Measurements from ENCODE around the gene DNASE1L1. TPM values are rescaled to one million over a fixed set of nuclear protein-coding genes. Genes with fewer than 3 reads are reported as not detected.

The DNASE1L1 gene
- total RNA-seq, 1 experiment from 2014 or later: 17.6 TPM

- no peak overlapping the region for H3K27ac ChIP-seq (ENCODE audit: low read length)
- no peaks in the 10 kb centered on the region for H4K20me1 ChIP-seq (ENCODE audit: insufficient read depth, low read depth, low read length)
These were observed 42.9 kb downstream of the DNASE1L1 start for GRCh38 chrX:154365997-154366665.

GRCh38 chrX:154365052-154365600, 43.9 kb downstream of the DNASE1L1 start:
- H3K79me2 ChIP-seq (ENCODE audit: low read length): peaks cover 15% of the 10 kb centered on the region
- no peaks in the 10 kb centered on the region for H3K36me3 ChIP-seq (ENCODE audit: insufficient read depth, low read length)
- no peak for DNase-seq
- no peak overlapping the region for H3K4me2 ChIP-seq (ENCODE audit: low read depth, low read length, poor library complexity, severe bottlenecking)
- H4K20me1 ChIP-seq (ENCODE audit: insufficient read depth, low read depth, low read length): no peaks in the 10 kb centered on the region
- H3K27me3 ChIP-seq (ENCODE audit: low read length): no peaks in the 10 kb centered on the region
- H3K4me3 ChIP-seq (ENCODE audit: low read length): no peak overlapping the region
- no peaks in the 10 kb centered on the region for H3K9me3 ChIP-seq (ENCODE audit: low read length)
- H3K9me2 ChIP-seq (replicated peaks; ENCODE audit: insufficient read depth, low read length): no peaks in the 10 kb centered on the region
- no peak overlapping the region for H3K9ac ChIP-seq (ENCODE audit: low read length)
- H3K4me1 ChIP-seq (ENCODE audit: low read length): peaks cover 15% of the 10 kb centered on the region
- H2AFZ ChIP-seq (ENCODE audit: low read length): no peak overlapping the region
- no peak overlapping the region for H3K27ac ChIP-seq (ENCODE audit: low read length)

More at GRCh38 chrX:154365997-154366665, 42.9 kb downstream of the DNASE1L1 start:
- H2AFZ ChIP-seq (ENCODE audit: low read length): no peak overlapping the region
- peaks cover 18% of the 10 kb centered on the region for H3K79me2 ChIP-seq (ENCODE audit: low read length)
- H3K4me1 ChIP-seq (ENCODE audit: low read length): peaks cover 15% of the 10 kb centered on the region
- H3K4me2 ChIP-seq (ENCODE audit: low read depth, low read length, poor library complexity, severe bottlenecking): no peak overlapping the region
- no peak overlapping the region for H3K4me3 ChIP-seq (ENCODE audit: low read length)
- H3K9me2 ChIP-seq (replicated peaks; ENCODE audit: insufficient read depth, low read length): no peaks in the 10 kb centered on the region
- no peaks in the 10 kb centered on the region for H3K27me3 ChIP-seq (ENCODE audit: low read length)
- DNase-seq: no peak
- H3K9ac ChIP-seq (ENCODE audit: low read length): no peak overlapping the region
- H3K36me3 ChIP-seq (ENCODE audit: insufficient read depth, low read length): no peaks in the 10 kb centered on the region
- no peaks in the 10 kb centered on the region for H3K9me3 ChIP-seq (ENCODE audit: low read length)

GRCh38 chrX:154363706-154364439, 45.2 kb downstream of the DNASE1L1 start:
- H3K4me2 ChIP-seq (ENCODE audit: low read depth, low read length, poor library complexity, severe bottlenecking): no peak overlapping the region
- H3K9me2 ChIP-seq (replicated peaks; ENCODE audit: insufficient read depth, low read length): no peaks in the 10 kb centered on the region
- H3K27me3 ChIP-seq (ENCODE audit: low read length): no peaks in the 10 kb centered on the region
- no peaks in the 10 kb centered on the region for H3K9me3 ChIP-seq (ENCODE audit: low read length)
- H3K4me1 ChIP-seq (ENCODE audit: low read length): peaks cover 4% of the 10 kb centered on the region
- H4K20me1 ChIP-seq (ENCODE audit: insufficient read depth, low read depth, low read length): no peaks in the 10 kb centered on the region
- H2AFZ ChIP-seq (ENCODE audit: low read length): no peak overlapping the region
- H3K4me3 ChIP-seq (ENCODE audit: low read length): no peak overlapping the region
- H3K27ac ChIP-seq (ENCODE audit: low read length): no peak overlapping the region
- H3K36me3 ChIP-seq (ENCODE audit: insufficient read depth, low read length): no peaks in the 10 kb centered on the region
- H3K79me2 ChIP-seq (ENCODE audit: low read length): peaks cover 4% of the 10 kb centered on the region
- H3K9ac ChIP-seq (ENCODE audit: low read length): no peak overlapping the region
- DNase-seq: no peak

DNA sequence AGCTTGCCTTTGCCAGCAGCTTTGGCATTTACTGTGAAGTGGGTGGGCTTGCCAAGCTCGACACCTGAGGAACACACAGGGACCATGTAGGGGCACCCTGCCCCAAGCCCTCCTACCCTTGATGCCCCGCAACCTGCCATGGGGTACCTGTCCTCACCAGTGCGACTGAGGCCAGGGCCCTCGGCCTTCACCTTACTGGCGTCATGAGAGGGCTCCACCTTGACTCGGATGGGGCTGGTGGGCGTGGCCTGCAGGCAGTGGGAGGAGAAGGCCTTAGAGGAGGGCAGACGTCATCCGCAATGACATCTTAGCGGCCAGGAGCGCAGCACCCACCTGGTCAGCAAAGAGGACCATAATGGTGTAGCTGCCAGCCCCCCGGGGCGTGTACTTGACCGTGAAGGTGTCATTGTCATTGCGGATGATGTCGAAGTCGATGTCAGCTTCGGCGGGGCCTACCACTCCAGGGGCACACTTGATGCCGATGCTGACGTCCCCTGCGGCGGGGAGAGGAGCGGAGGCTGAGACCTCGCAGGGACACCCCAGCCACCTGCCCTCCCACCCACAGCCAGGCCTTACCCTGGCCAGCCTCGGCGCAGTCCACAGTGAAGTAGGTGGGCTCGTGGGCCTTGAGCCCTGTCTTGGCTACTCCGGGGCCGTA, 46.8 kb downstream of the DNASE1L1 start:
- no peaks in the 10 kb centered on the region for H4K20me1 ChIP-seq (ENCODE audit: insufficient read depth, low read depth, low read length)
- DNase-seq: no peak
- no peak overlapping the region for H3K4me2 ChIP-seq (ENCODE audit: low read depth, low read length, poor library complexity, severe bottlenecking)
- H3K9me3 ChIP-seq (ENCODE audit: low read length): no peaks in the 10 kb centered on the region
- H2AFZ ChIP-seq (ENCODE audit: low read length): no peak overlapping the region
- H3K36me3 ChIP-seq (ENCODE audit: insufficient read depth, low read length): no peaks in the 10 kb centered on the region
- no peaks in the 10 kb centered on the region for H3K9me2 ChIP-seq (replicated peaks; ENCODE audit: insufficient read depth, low read length)
- no peaks in the 10 kb centered on the region for H3K79me2 ChIP-seq (ENCODE audit: low read length)
- H3K27ac ChIP-seq (ENCODE audit: low read length): no peak overlapping the region
- H3K27me3 ChIP-seq (ENCODE audit: low read length): no peaks in the 10 kb centered on the region
- H3K9ac ChIP-seq (ENCODE audit: low read length): no peak overlapping the region
- H3K4me1 ChIP-seq (ENCODE audit: low read length): no peaks in the 10 kb centered on the region
- H3K4me3 ChIP-seq (ENCODE audit: low read length): no peak overlapping the region

DNA sequence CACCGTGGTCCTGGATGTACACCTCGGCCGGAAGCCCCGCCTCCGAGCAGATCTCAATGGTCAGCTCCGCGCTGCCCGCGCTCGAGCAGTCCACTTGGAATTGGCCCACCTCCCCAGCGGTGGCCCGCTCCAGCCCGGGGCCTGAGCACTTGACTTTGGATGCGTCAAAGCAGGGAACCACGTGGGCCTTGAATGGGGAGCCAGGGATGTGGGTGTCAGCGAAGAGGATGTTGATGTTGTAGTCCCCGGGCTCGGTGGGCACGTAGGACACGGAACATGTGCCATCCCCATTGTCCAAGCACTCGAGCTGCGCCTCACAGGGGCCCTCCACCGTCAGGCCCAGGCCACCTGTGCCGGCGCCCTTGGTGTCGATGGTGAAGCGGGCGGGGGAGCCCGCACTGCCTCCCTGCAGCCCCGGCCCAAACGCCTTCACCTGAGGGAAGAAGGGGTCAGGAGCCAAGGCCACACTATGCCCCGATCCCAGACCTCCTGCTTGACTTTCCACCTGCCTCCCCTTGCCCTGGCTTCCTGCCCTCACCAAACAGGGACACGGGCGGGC, 48.8 kb downstream of the DNASE1L1 start:
- no peak overlapping the region for H3K9ac ChIP-seq (ENCODE audit: low read length)
- H4K20me1 ChIP-seq (ENCODE audit: insufficient read depth, low read depth, low read length): no peaks in the 10 kb centered on the region
- no peak for DNase-seq
- H3K27ac ChIP-seq (ENCODE audit: low read length): no peak overlapping the region
- no peaks in the 10 kb centered on the region for H3K4me1 ChIP-seq (ENCODE audit: low read length)
- H3K9me3 ChIP-seq (ENCODE audit: low read length): no peaks in the 10 kb centered on the region
- no peak overlapping the region for H3K4me3 ChIP-seq (ENCODE audit: low read length)
- H3K36me3 ChIP-seq (ENCODE audit: insufficient read depth, low read length): no peaks in the 10 kb centered on the region
- H3K27me3 ChIP-seq (ENCODE audit: low read length): no peaks in the 10 kb centered on the region
- H2AFZ ChIP-seq (ENCODE audit: low read length): no peak overlapping the region
- H3K9me2 ChIP-seq (replicated peaks; ENCODE audit: insufficient read depth, low read length): no peaks in the 10 kb centered on the region
- H3K4me2 ChIP-seq (ENCODE audit: low read depth, low read length, poor library complexity, severe bottlenecking): no peak overlapping the region
- no peaks in the 10 kb centered on the region for H3K79me2 ChIP-seq (ENCODE audit: low read length)

- H3K9me3 ChIP-seq (ENCODE audit: low read length): no peaks in the 10 kb centered on the region
- H3K27me3 ChIP-seq (ENCODE audit: low read length): no peaks in the 10 kb centered on the region
- no peak overlapping the region for H3K27ac ChIP-seq (ENCODE audit: low read length)
- H3K4me3 ChIP-seq (ENCODE audit: low read length): no peak overlapping the region
- H3K79me2 ChIP-seq (ENCODE audit: low read length): no peaks in the 10 kb centered on the region
- H3K9me2 ChIP-seq (replicated peaks; ENCODE audit: insufficient read depth, low read length): no peaks in the 10 kb centered on the region
- no peak overlapping the region for H2AFZ ChIP-seq (ENCODE audit: low read length)
- H3K9ac ChIP-seq (ENCODE audit: low read length): no peak overlapping the region
- no peak overlapping the region for H3K4me2 ChIP-seq (ENCODE audit: low read depth, low read length, poor library complexity, severe bottlenecking)
- no peaks in the 10 kb centered on the region for H3K4me1 ChIP-seq (ENCODE audit: low read length)
- H4K20me1 ChIP-seq (ENCODE audit: insufficient read depth, low read depth, low read length): no peaks in the 10 kb centered on the region
- no peaks in the 10 kb centered on the region for H3K36me3 ChIP-seq (ENCODE audit: insufficient read depth, low read length)
- no peak for DNase-seq
These were observed 49.5 kb downstream of the DNASE1L1 start for GRCh38 chrX:154359362-154360154.

DNA sequence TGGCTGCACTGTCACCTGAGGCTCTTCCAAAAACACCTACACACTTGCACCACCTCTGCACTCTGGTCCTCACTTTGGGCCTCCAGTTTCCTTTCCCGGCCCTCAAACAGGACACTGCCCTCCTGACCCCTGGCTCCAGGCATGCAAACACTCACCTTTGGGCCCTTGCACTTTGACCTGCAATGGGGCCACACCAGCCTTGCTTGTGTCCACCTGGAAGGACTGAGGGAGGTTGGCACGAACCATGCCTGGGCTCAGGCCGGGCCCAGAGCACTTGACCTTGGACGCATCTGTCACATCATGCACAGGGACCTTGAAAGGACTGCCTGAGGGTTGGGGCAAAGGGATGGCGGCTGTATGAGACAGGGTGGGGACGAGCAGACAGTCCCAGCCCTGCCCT, 50.2 kb downstream of the DNASE1L1 start:
- H2AFZ ChIP-seq (ENCODE audit: low read length): no peak overlapping the region
- H3K9me3 ChIP-seq (ENCODE audit: low read length): no peaks in the 10 kb centered on the region
- H3K4me1 ChIP-seq (ENCODE audit: low read length): no peaks in the 10 kb centered on the region
- H3K27me3 ChIP-seq (ENCODE audit: low read length): no peaks in the 10 kb centered on the region
- no peak overlapping the region for H3K4me3 ChIP-seq (ENCODE audit: low read length)
- H4K20me1 ChIP-seq (ENCODE audit: insufficient read depth, low read depth, low read length): no peaks in the 10 kb centered on the region
- no peaks in the 10 kb centered on the region for H3K9me2 ChIP-seq (replicated peaks; ENCODE audit: insufficient read depth, low read length)
- H3K27ac ChIP-seq (ENCODE audit: low read length): no peak overlapping the region
- H3K4me2 ChIP-seq (ENCODE audit: low read depth, low read length, poor library complexity, severe bottlenecking): no peak overlapping the region
- no peaks in the 10 kb centered on the region for H3K79me2 ChIP-seq (ENCODE audit: low read length)
- no peaks in the 10 kb centered on the region for H3K36me3 ChIP-seq (ENCODE audit: insufficient read depth, low read length)
- DNase-seq: no peak
- no peak overlapping the region for H3K9ac ChIP-seq (ENCODE audit: low read length)
